NK-92 (cell line): ENCODE measurements around the gene PLXNA2.

ENCODE experiments used
- DNase-seq: peaks from one replicate; lab custom pipeline; 2025; ENCODE audit not compliant: unreplicated experiment; lab: John Stamatoyannopoulos, UW

The PLXNA2 gene

GRCh38 chr1:208268541-208269337, 24.6 kb upstream of the PLXNA2 start:
- no peak for DNase-seq

GRCh38 chr1:208265525-208265924, 21.3 kb upstream of the PLXNA2 start:
- no peak for DNase-seq

GRCh38 chr1:208265122-208265469, 20.9 kb upstream of the PLXNA2 start:
- no peak for DNase-seq

GRCh38 chr1:208264469-208265121, 20.4 kb upstream of the PLXNA2 start:
- no peak for DNase-seq

- DNase-seq = no peak
Measured at GRCh38 chr1:208261874-208262273, 17.7 kb upstream of the PLXNA2 start.

DNA sequence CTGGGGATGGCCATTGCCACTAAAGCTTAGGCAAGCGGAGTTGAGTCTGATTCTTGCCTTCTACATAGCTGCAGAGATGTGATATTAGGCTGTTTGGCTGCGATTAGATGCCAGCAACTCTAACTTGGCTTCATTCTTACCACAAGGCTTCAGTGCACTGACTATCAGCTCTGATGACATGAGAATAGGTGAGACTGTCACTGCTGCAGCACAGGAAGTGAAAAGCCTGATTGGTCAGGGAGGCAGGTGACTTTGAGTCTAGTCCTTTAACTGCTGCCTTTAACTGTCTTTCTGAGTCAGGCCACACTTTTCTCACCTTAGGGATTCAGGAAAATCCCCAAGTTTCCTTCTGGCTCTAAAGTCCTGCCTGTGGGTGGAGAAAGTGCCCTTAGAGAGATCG, 14.1 kb upstream of the PLXNA2 start:
- DNase-seq = no peak

GRCh38 chr1:208257351-208257750, 13.2 kb upstream of the PLXNA2 start:
- no peak for DNase-seq

- no peak for DNase-seq
Measured at GRCh38 chr1:208256556-208256955, 12.4 kb upstream of the PLXNA2 start.

DNA sequence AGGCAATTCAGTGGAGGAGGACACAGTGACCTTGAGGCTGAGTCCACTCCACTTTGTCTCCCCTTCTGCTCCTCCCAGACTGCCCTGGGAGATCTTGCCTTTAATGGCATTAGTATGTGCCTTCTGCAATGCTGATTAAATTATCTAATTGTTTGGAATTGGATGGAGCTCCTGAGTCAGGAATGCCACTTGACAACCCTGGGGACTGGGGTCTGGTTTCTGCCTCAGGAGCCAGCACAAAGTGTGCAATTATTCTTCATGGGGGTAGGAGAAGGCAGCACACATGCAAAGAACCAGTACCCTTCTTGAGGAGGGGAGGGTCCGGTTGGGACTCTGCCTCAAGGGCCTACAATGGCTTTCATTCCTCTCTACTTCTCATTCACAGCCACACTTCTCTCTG, 11.9 kb upstream of the PLXNA2 start:
- no peak for DNase-seq

GRCh38 chr1:208254862-208255261, 10.7 kb upstream of the PLXNA2 start:
- DNase-seq = no peak

DNA sequence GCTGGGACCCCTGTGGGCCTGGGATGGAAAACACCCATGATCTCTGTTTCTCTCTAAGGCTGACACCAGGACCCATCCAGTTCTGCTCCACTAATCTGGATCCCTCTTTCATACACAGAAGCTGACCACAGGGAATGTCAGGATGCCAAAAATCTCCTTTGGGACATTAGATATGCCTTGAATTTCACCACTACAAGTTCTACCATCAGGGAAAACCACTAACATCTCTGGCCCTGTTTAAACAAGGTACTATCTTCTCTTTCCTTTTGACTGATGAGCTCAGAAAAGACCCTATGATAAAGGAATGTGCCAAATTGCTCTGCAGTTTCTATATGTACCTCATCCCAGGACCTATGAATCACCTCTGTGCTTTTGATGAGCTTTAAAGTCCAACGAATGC, 10.2 kb upstream of the PLXNA2 start:
- no peak for DNase-seq

GRCh38 chr1:208252836-208253576, 8.8 kb upstream of the PLXNA2 start:
- no peak for DNase-seq

- DNase-seq = no peak
Measured at GRCh38 chr1:208251911-208252835, 8.0 kb upstream of the PLXNA2 start.

- no peak for DNase-seq
Measured at GRCh38 chr1:208251015-208251414, 6.8 kb upstream of the PLXNA2 start.

GRCh38 chr1:208250613-208251012, 6.4 kb upstream of the PLXNA2 start:
- DNase-seq = no peak

DNA sequence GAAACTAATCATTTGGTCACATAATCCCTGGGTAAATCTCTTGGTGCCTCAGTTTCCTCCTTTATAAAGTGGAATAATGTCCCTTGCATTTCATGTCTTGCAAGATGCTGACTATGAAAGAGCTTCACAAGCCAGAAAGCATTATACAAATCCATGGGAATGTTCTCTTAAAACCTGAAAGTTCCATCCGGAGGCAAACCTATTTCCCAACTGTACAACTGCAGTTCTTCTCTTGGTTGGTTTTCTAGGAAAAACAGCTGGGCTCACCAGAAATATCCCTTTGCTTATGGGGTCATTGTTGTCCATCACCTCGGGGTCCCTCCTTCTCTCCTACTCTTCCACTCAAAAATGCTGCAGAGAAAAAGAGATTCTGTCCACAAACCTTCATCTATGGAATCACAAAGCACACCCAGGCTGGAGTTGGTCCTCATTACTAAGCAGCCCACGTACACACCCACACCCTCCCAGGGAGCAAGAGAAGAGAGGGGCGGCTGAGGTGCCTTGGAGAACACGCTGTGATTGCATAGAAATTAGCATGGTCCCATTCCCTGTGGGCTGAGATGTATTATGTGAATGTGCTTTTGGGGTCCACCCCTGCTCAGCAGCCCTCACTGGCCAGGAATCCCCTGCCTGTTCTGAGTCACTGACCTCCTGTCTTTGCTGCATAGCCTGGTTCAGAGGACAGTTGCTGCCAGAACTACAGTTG, 5.0 kb upstream of the PLXNA2 start:
- no peak for DNase-seq

- no peak for DNase-seq
Measured at GRCh38 chr1:208248307-208248801, 4.2 kb upstream of the PLXNA2 start.

DNA sequence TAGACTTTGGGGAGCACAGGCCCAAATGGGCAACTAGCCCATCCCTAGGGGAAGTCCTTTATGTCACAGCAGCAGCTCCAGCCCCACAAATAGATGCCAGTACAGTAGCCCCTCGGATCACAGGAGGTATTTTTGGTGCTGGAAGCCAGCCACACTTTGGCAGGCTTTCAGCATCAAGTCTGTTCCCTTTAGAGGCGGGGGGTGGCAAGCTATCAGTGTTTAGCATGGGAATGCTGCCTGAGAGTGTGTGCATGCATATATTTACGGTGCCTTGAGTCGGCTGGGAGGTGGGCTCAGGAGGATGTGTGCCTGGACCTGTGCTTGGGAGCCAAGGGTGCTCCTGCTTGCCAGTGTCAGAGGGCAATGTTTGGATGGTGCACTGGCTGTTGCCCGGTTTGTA, 3.5 kb upstream of the PLXNA2 start:
- DNase-seq = no peak

DNA sequence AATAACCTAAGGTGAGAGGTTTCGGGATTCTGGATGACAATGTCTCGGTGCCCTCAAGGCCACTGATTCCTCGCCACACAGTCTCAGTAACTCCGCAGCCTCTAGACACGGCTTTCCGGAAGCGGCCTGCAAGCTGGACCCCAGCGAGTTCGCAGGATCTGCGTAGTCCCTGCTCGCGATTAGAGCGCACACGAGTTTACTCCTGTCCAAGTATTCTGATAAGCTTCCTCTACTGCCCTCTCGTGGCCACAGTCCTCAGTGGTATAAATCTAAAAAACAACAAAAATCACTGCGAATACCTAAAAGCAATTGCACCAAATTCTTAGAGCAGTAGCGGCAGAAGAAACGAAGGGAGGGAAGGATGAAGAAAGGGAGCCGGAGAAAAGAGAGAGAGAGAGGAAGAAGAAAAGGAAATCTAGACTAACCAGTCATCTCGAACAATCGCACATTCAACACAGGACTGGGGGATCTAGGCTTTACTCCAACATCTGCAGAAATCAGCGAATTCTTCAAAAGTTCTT, 1.1 kb upstream of the PLXNA2 start:
- no peak for DNase-seq

- no peak for DNase-seq
Measured at GRCh38 chr1:208243527-208243966, 637 bp downstream of the PLXNA2 start.
